Endothelial cell (in vitro differentiated cells): ENCODE data around the gene SYNDIG1. TPM values are rescaled to one million over a fixed set of nuclear protein-coding genes. Genes with fewer than 3 reads are reported as not detected.

ENCODE experiments used
- DNase-seq: peaks from one replicate; pipeline ENCODE4 v3.0.0; 2021; ENCODE audit warnings: low spot score
- H3K27ac Mint-ChIP-seq: one replicate; pipeline ENCODE4 v1.8.0; 2021; ENCODE audit warnings: mixed read lengths, inconsistent platforms; ENCODE audit not compliant: unreplicated experiment
- H3K27me3 Mint-ChIP-seq: one replicate; pipeline ENCODE4 v1.8.0; 2021; ENCODE audit warnings: mild to moderate bottlenecking, moderate library complexity, mixed read lengths, inconsistent platforms; ENCODE audit not compliant: unreplicated experiment
- H3K36me3 Mint-ChIP-seq: one replicate; pipeline ENCODE4 v1.8.0; 2021; ENCODE audit warnings: mild to moderate bottlenecking, low read depth, mixed read lengths, inconsistent platforms; ENCODE audit not compliant: unreplicated experiment
- H3K4me1 Mint-ChIP-seq: one replicate; pipeline ENCODE4 v1.8.0; 2021; ENCODE audit warnings: mild to moderate bottlenecking, mixed read lengths, inconsistent platforms; ENCODE audit not compliant: unreplicated experiment
- H3K4me3 Mint-ChIP-seq: one replicate; pipeline ENCODE4 v1.8.0; 2021; ENCODE audit warnings: mild to moderate bottlenecking, mixed read lengths, inconsistent platforms; ENCODE audit not compliant: unreplicated experiment
- H3K9me3 Mint-ChIP-seq: one replicate; pipeline ENCODE4 v1.8.0; 2021; ENCODE audit warnings: mixed read lengths, inconsistent platforms; ENCODE audit not compliant: unreplicated experiment
- total RNA-seq: library from RNA; stranded (reverse); fragmentation: NEBNext Ultra II Directional; extraction: Animal tissue kit (Norgen Biotek cat#: 25700); gene quantifications from one replicate; pipeline ENCODE4 v1.2.1, GENCODE V29; 2021; ENCODE audit not compliant: unreplicated experiment
- TF ChIP-seq, protein P1 (sequence below): fragments of 200-600 bp; sonication (generic); IDR thresholded peaks from one replicate; pipeline ENCODE4 v1.5.0; 2021; ENCODE audit warnings: antibody characterized with exemption; ENCODE audit not compliant: unreplicated experiment

The SYNDIG1 gene
- total RNA-seq, 1 donor from 2014 or later = 8.1 TPM

DNA sequence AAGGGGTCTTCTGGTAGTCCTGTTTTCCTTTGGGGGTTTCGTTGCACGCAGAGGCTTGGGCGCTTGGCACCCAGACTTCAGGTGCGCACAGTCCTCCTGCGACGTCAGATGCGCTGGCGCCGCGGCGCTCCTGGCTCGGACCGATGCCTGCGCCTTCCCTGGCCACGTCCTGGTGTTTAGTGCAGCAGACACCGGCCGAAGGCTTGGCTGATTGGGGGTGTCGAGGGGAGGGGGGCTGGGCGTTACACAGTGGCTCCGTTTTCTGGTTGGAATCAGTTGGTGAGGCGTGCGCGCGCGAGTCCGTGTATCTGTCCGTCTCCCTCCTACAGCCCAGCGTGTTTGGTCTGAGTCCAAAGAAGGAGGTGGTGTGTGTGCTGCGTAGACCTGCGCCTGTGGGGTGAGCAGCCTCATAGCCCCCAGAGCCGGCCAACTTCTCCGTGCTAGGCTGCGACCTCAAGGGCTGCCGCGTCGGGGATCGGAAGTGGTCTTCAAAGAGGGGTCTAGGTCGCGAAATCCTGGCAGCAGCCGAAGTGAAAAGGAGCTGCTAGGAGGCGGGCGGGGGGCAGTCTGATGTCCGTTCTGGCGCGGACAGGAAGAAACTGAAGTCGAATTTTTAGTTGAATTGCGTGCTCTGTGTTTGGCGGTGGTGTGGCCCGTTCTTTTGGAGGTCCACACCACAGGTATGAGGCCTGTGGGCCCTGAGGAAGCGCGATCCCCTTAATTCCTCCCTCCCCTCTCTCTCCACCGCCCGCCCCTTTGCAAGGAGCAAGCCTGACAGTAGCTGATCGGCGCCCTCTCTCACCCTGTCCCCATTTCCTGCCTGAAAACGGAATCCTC is 1.5 kb downstream of the SYNDIG1 start:
- TF ChIP-seq, protein P1, sequence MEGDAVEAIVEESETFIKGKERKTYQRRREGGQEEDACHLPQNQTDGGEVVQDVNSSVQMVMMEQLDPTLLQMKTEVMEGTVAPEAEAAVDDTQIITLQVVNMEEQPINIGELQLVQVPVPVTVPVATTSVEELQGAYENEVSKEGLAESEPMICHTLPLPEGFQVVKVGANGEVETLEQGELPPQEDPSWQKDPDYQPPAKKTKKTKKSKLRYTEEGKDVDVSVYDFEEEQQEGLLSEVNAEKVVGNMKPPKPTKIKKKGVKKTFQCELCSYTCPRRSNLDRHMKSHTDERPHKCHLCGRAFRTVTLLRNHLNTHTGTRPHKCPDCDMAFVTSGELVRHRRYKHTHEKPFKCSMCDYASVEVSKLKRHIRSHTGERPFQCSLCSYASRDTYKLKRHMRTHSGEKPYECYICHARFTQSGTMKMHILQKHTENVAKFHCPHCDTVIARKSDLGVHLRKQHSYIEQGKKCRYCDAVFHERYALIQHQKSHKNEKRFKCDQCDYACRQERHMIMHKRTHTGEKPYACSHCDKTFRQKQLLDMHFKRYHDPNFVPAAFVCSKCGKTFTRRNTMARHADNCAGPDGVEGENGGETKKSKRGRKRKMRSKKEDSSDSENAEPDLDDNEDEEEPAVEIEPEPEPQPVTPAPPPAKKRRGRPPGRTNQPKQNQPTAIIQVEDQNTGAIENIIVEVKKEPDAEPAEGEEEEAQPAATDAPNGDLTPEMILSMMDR = no peak
- peak; percentile 24 for DNase-seq
- Mint-ChIP-seq H3K27me3 (peaks cover 4% of the 10 kb centered on the region), H3K9me3 (no peaks in the 10 kb centered on the region), H3K36me3 (no peaks in the 10 kb centered on the region), H3K27ac (peak overlapping the region; percentile 72), H3K4me3 (peak overlapping the region; percentile 96), H3K4me1 (peaks cover 7% of the 10 kb centered on the region)

DNA sequence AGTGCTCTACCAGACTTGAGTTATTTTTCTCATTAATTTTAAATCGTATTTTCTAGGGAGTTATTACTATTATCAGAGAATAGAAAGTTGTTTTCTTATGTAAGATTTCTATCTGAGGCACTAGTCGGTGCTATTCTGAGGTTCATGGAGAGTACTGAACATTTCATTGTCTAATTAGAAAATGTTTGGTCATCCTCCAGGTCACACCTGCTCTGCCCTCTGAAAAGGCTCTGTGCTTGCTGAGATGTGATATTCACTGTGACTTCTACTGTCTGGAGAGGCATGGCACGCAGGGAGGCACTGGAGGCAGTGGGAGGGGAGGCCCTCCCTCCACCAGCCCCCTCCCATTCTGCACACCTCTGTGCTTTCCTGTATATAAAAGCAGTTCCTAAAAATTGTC is 3.0 kb downstream of the SYNDIG1 start:
- Mint-ChIP-seq H3K36me3 (no peaks in the 10 kb centered on the region), H3K9me3 (no peaks in the 10 kb centered on the region), H3K27me3 (peaks cover 3% of the 10 kb centered on the region), H3K4me3 (no peak overlapping the region), H3K27ac (no peak overlapping the region), H3K4me1 (peaks cover 7% of the 10 kb centered on the region)
- TF ChIP-seq, protein P1 = no peak
- DNase-seq = no peak

- peaks cover 5% of the 10 kb centered on the region for H3K4me1 Mint-ChIP-seq
Measured at GRCh38 chr20:24473435-24474223, 4.2 kb downstream of the SYNDIG1 start.

GRCh38 chr20:24477831-24478547 is 8.6 kb downstream of the SYNDIG1 start:
- Mint-ChIP-seq H3K36me3 (no peaks in the 10 kb centered on the region), H3K27ac (no peak overlapping the region), H3K9me3 (no peaks in the 10 kb centered on the region), H3K27me3 (peaks cover 2% of the 10 kb centered on the region), H3K4me3 (no peak overlapping the region), H3K4me1 (peaks cover 17% of the 10 kb centered on the region)
- TF ChIP-seq, protein P1 = no peak
- DNase-seq = no peak

More at GRCh38 chr20:24473435-24474223, 4.2 kb downstream of the SYNDIG1 start:
- H3K9me3 Mint-ChIP-seq = no peaks in the 10 kb centered on the region
- H3K27me3 Mint-ChIP-seq = no peaks in the 10 kb centered on the region
- H3K36me3 Mint-ChIP-seq = no peaks in the 10 kb centered on the region
- TF ChIP-seq, protein P1 = no peak
- DNase-seq = no peak
- H3K27ac Mint-ChIP-seq = no peak overlapping the region
- H3K4me3 Mint-ChIP-seq = no peak overlapping the region
